K562 (cell line): ENCODE results near the gene WNK1. TPM values are rescaled to one million over a fixed set of nuclear protein-coding genes. Genes with fewer than 3 reads are reported as not detected.
A peak's percentile ranks its signal among the peaks of the same experiment; 100 is the strongest.

Experiments
- ATAC-seq: fragments of 200-7000 bp; cut with Tn5 transposase; 3 replicates; pipeline ENCODE4 v1.9.1; 2020; ENCODE audit warnings: moderate library complexity
- BruUV-seq: library from RNA; stranded (reverse); fragments of 400-500 nt; replicated peaks from 2 replicates; lab custom pipeline; 2021; lab: Mats Ljungman, UMichigan
- CTCF ChIA-PET: fragments of 300-600 bp; formaldehyde crosslinking; extraction: SDS; loops from one replicate; lab custom pipeline; 2021; ENCODE audit warnings: low intra/inter-chr PET ratio; lab: Yijun Ruan, JAX
- POLR2A ChIA-PET: fragments of 300-600, 350-650 bp; sonication (Branson Sonifier 250); formaldehyde crosslinking; extraction: SDS; loops from one replicate; lab custom pipeline; 2021; ENCODE audit warnings: antibody characterized with exemption, inconsistent platforms; lab: Yijun Ruan, JAX
- DNase-seq, 4 experiments: peaks; one replicate each; pipeline versions ENCODE4 v3.0.0 to v3.0.0-alpha.2; 2011 to 2018; ENCODE audit warnings: low spot score in 3 of 4, mixed read lengths in 3 of 4; ENCODE audit errors: extremely low read depth in 1 of 4
- FAIRE-seq: peaks from 2 replicates; lab custom pipeline; 2011; peaks lifted over from hg19 to GRCh38; lab: Jason Lieb, UNC
- H2AFZ ChIP-seq: 2 replicates; pipeline ENCODE4 v1.6.0; 2011; ENCODE audit warnings: low read depth, low read length, control low read depth, inconsistent platforms
- H3K27ac ChIP-seq: fragments of 200-600 bp; 3 replicates; pipeline ENCODE4 v1.8.0; 2011; ENCODE audit warnings: low read depth, mild to moderate bottlenecking, control low read depth, inconsistent platforms, low read length, moderate library complexity, mixed read lengths; ENCODE audit errors: extremely low read depth
- H3K27me3 ChIP-seq, 2 experiments: fragments of 300-600 bp in 1 of 2; 2 replicates in 1 of 2; 3 replicates in 1 of 2; pipeline versions ENCODE4 v1.6.0 to v1.8.0; 2011; ENCODE audit warnings: inconsistent platforms in 2 of 2, low read length in 2 of 2, mild to moderate bottlenecking in 1 of 2, mixed read lengths in 1 of 2, moderate library complexity in 1 of 2; ENCODE audit not compliant: control insufficient read depth in 2 of 2, insufficient read depth in 2 of 2
- H3K36me3 ChIP-seq: fragments of 300-600 bp; 3 replicates; pipeline ENCODE4 v1.8.0; 2011; ENCODE audit warnings: mild to moderate bottlenecking, low read length, inconsistent platforms; ENCODE audit not compliant: control insufficient read depth, insufficient read depth
- H3K4me1 ChIP-seq, 2 experiments: fragments of 200-600 bp in 1 of 2; replicated peaks in 1 of 2; 2 replicates in 1 of 2; 3 replicates in 1 of 2; pipeline versions ENCODE4 v1.5.1 to v1.8.0; 2011; ENCODE audit warnings: inconsistent platforms in 2 of 2, low read length in 2 of 2, mild to moderate bottlenecking in 1 of 2, mixed read lengths in 1 of 2, moderate library complexity in 1 of 2; ENCODE audit not compliant: control insufficient read depth in 2 of 2, insufficient read depth in 2 of 2
- H3K4me2 ChIP-seq: 2 replicates; pipeline ENCODE4 v1.6.1; 2011; ENCODE audit warnings: low read length, control low read depth, inconsistent platforms, mixed read lengths; ENCODE audit not compliant: insufficient read depth
- H3K4me3 ChIP-seq: fragments of 200-600 bp; sonication (generic), shearing (Covaris generic); 2 replicates; pipeline ENCODE4 v1.5.1; 2016; ENCODE audit warnings: control low read depth, inconsistent platforms
- H3K79me2 ChIP-seq: fragments of 200-600 bp; 3 replicates; pipeline ENCODE4 v1.8.0; 2011; ENCODE audit warnings: low read length, inconsistent platforms; ENCODE audit not compliant: control insufficient read depth, insufficient read depth
- H3K9ac ChIP-seq, 2 experiments: 2 replicates each; pipeline versions ENCODE4 v1.6.0 to v1.6.1; 2011; ENCODE audit warnings: low read depth in 2 of 2, low read length in 2 of 2, control low read depth in 1 of 2, inconsistent platforms in 1 of 2, mild to moderate bottlenecking in 1 of 2, mixed read lengths in 1 of 2; ENCODE audit not compliant: insufficient read depth in 1 of 2
- H3K9me1 ChIP-seq: one replicate; pipeline ENCODE4 v1.6.0; 2011; ENCODE audit warnings: inconsistent platforms, mild to moderate bottlenecking, low read length, moderate library complexity; ENCODE audit not compliant: control insufficient read depth, insufficient read depth
- H3K9me3 ChIP-seq: replicated peaks from 2 replicates; pipeline ENCODE4 v1.5.1; 2011; ENCODE audit warnings: low read depth, low read length, inconsistent platforms; ENCODE audit not compliant: control insufficient read depth, insufficient read depth
- H4K20me1 ChIP-seq: replicated peaks from 2 replicates; pipeline ENCODE4 v1.6.1; 2011; ENCODE audit warnings: low read length, inconsistent platforms, mixed read lengths; ENCODE audit not compliant: control insufficient read depth, insufficient read depth
- ARID3B ChIP-seq: fragments of 250-450 bp; sonication (Bioruptor Pico); IDR thresholded peaks from 2 replicates; pipeline ENCODE4 v1.4.0; 2020; ENCODE audit warnings: borderline replicate concordance
- CBFA2T2 ChIP-seq: fragments of 450-650 bp; conservative IDR thresholded peaks from 2 replicates; pipeline ENCODE4 v1.6.1; 2017; ENCODE audit warnings: mild to moderate bottlenecking
- FOXJ3 ChIP-seq: sonication (generic); formaldehyde crosslinking; IDR thresholded peaks from 2 replicates; pipeline ENCODE4 v1.4.0; 2020; ENCODE audit warnings: mild to moderate bottlenecking, missing genetic modification reagents
- HOXB6 ChIP-seq: fragments of 250-450 bp; sonication (Bioruptor Pico); IDR thresholded peaks from 2 replicates; pipeline ENCODE4 v1.5.1; 2022; ENCODE audit warnings: mild to moderate bottlenecking, borderline replicate concordance
- MXD1 ChIP-seq: fragments of 250-450 bp; sonication (Bioruptor Pico); IDR thresholded peaks from 2 replicates; pipeline ENCODE4 v1.8.0; 2021; ENCODE audit warnings: borderline replicate concordance, mild to moderate bottlenecking, moderate library complexity; ENCODE audit not compliant: poor library complexity, severe bottlenecking
- MYC ChIP-seq, 2 experiments: fragments of 250-450 bp in 1 of 2; sonication (Bioruptor Pico) in 1 of 2; IDR thresholded peaks; 2 replicates each; pipeline versions ENCODE4 v1.5.1 to v1.6.1; 2012 to 2021; ENCODE audit warnings: low read depth in 2 of 2, borderline replicate concordance in 1 of 2, improper control_type of control experiment in 1 of 2, low read length in 1 of 2, mild to moderate bottlenecking in 1 of 2, moderate library complexity in 1 of 2
- NCOA1 ChIP-seq: fragments of 450-650 bp; IDR thresholded peaks from 2 replicates; pipeline ENCODE4 v1.6.1; 2016; ENCODE audit warnings: low read depth
- NFIC ChIP-seq: fragments of 450-650 bp; IDR thresholded peaks from 2 replicates; pipeline ENCODE4 v1.6.1; 2017; ENCODE audit warnings: mild to moderate bottlenecking, inconsistent platforms
- NR2C2 ChIP-seq, 2 experiments: fragments of 200-800 bp in 1 of 2; sonication (Bioruptor generic) in 1 of 2; sonication (generic) in 1 of 2; formaldehyde crosslinking in 1 of 2; IDR thresholded peaks; 2 replicates each; pipeline versions ENCODE4 v1.6.1 to v1.8.0; 2016 to 2022; ENCODE audit warnings: mild to moderate bottlenecking in 1 of 2, missing compliant biosample characterization in 1 of 2, missing genetic modification characterization in 1 of 2, missing genetic modification reagents in 1 of 2
- RAD51 ChIP-seq: fragments of 450-650 bp; IDR thresholded peaks from 2 replicates; pipeline ENCODE4 v1.7.1; 2016; ENCODE audit warnings: low read depth, mild to moderate bottlenecking, borderline replicate concordance
- RUNX1 ChIP-seq: sonication (generic); IDR thresholded peaks from 2 replicates; pipeline ENCODE4 v1.6.1; 2016; ENCODE audit warnings: antibody characterized with exemption, low read depth
- TARDBP ChIP-seq: fragments of 450-650 bp; IDR thresholded peaks from 2 replicates; pipeline ENCODE4 v1.6.1; 2016
- ZBTB12 ChIP-seq: fragments of 250-450 bp; sonication (Bioruptor Pico); IDR thresholded peaks from 2 replicates; pipeline ENCODE4 v1.4.0; 2020
- ZBTB17 ChIP-seq: fragments of 450-650 bp; formaldehyde crosslinking; IDR thresholded peaks from 2 replicates; pipeline ENCODE4 v1.4.0; 2020; ENCODE audit warnings: mild to moderate bottlenecking
- ZFP1 ChIP-seq: fragments of 450-650 bp; formaldehyde crosslinking; IDR thresholded peaks from 2 replicates; pipeline ENCODE4 v1.4.0; 2020; ENCODE audit warnings: mild to moderate bottlenecking, mixed read lengths
- WGBS: fragments of 100-300 bp; shearing (Covaris generic); methylation state at CpG from one replicate; pipeline ENCODE4 v1.1.6; 2016; ENCODE audit warnings: low coverage, mixed read lengths; ENCODE audit not compliant: insufficient coverage; ENCODE audit errors: missing lambda C conversion rate; 5-methylcytosine and 5-hydroxymethylcytosine counted together
- in situ Hi-C: fragments of 300-500 bp; cut with MboI; formaldehyde crosslinking; loops from 4 replicates; pipeline ENCODE4 v1.15.0; 2018; ENCODE audit warnings: inconsistent platforms, mixed read lengths
- intact Hi-C: fragments of 100-400 bp; cut with micrococcal nuclease; formaldehyde crosslinking; loops from 2 replicates; pipeline ENCODE4 v1.14.2; 2022
- polyA plus RNA-seq, 8 experiments: library from polyadenylated mRNA; depleted of rRNA in 4 of 8; stranded (reverse) in 5 of 8; unstranded in 3 of 8; fragments of >200 nt; fragmentation: Nextera tagmentation in 2 of 8; fragmentation: Illumina TruSeq in 1 of 8; extraction: Ambion mirVana in 2 of 8; extraction: Trizol in 1 of 8; gene quantifications; 2 replicates each; pipeline versions ENCODE4 v1.2.1 to v1.2.3, GENCODE V29; 2011 to 2014; ENCODE audit warnings: inconsistent platforms in 1 of 8, missing spikeins in 1 of 8
- total RNA-seq, 7 experiments: library from RNA; depleted of rRNA in 6 of 7; stranded (reverse); fragments of >200 nt in 6 of 7; fragmentation: Illumina TruSeq in 2 of 7; extraction: Trizol in 2 of 7; gene quantifications; 2 replicates each; pipeline versions ENCODE4 v1.2.1 to v1.2.3, GENCODE V29; 2011 to 2021; ENCODE audit warnings: low replicate concordance in 1 of 7
- TF ChIP-seq, protein P1 (sequence below): fragments of 450-650 bp; IDR thresholded peaks from 2 replicates; pipeline ENCODE4 v1.6.1; 2016

The WNK1 gene
- total and polyA plus RNA-seq, 9 of the 15 experiments (the other 6 are each of a cell fraction or from before 2014, with no cell fraction given): 4.3 to 73.9 (median 31.0) TPM

DNA sequence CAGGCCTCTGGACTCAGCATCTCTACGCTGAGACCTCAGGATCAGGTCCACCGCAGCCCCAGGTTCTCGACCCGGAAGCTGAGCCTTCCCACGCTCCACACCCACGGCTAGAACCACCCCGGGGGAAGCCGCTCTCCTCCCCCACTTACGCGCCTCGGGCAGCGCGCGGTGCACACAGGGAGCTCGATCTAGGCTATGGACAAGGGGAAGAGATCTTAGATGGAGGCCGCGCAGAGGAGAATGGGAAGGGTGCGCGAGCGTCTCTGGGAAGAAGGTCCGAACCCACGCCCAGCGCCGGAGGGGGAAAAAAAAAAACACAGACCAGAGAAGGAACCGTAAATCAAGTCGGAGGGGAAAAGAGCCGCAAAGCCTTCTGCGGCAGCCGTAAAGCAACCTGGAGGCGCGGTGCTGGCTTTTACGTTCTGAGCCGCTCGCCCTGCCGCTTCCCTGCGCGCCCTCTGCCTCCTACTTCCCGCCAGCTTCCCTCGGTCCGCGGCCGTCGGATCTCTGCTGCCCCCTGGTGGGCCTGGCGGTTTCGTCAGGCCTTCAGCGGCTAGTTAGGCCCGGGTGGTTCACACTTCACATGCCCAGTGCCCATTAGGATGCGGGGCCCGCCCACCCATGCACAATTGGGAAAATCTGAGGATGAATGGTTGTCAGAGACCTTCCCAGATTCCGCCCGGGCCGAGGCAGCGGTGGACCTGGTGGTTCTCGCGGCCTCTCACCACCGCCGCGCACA is 197.2 kb downstream of the WNK1 start, which contains the start of gene RAD52:
TSS of gene RAD52 (minus strand) at position 242 of the 739 bp plus-strand sequence. CDS start 16,636 bp downstream, outside the sequence.
- Histone ChIP-seq H3K27ac (peak within 1 kb of the TSS; percentile 88), H3K9ac (peak within 1 kb of the TSS; percentile 81 to 97), H2AFZ (peak within 1 kb of the TSS; percentile 94), H4K20me1 (no peaks in the 10 kb centered on the region), H3K27me3 (no peaks in the 10 kb centered on the region), H3K9me1 (no peaks in the 10 kb centered on the region), H3K36me3 (0 out of 3 replicates have a peak, but pooled peaks cover 1% of the 10 kb centered on the region), H3K9me3 (no peaks in the 10 kb centered on the region), H3K4me1 (peaks cover 2 to 8% of the 10 kb centered on the region in 2 experiments; a peak in 4 of 5 replicates), H3K4me2 (peak within 1 kb of the TSS; percentile 87), H3K79me2 (peaks cover 36% of the 10 kb centered on the region), H3K4me3 (peak within 1 kb of the TSS; percentile 86)
- CTCF ChIA-PET: interaction anchor here (0.8 to 1.6 kb wide), 4 partner anchors 133 to 497 kb away, joined by 3 to 10 read pairs (median 6); no protein-coding TSS in a partner anchor
- BruUV-seq: no TSS peak
- DNase-seq: peak; percentile 82 to 95 (median 85)
- ATAC-seq: peak; percentile 98
- POLR2A ChIA-PET: interaction anchor here (0.5 to 1.3 kb wide), 11 partner anchors 9 to 380 kb away, joined by 3 to 6 read pairs (median 4); partner anchors contain the start of gene ERC1
- under 1% methylated on average over 30 of the region's 58 CpGs for WGBS
- in situ Hi-C loops: loop anchor here (5.0 kb wide), 1 partner anchor 377 kb away; no protein-coding TSS in a partner anchor
- intact Hi-C loops: loop anchor here (5.0 kb wide), 4 partner anchors 37 to 377 kb away; no protein-coding TSS in a partner anchor
- FAIRE-seq: peak; percentile 97
- TF ChIP-seq ARID3B (CRISPR knock-in tag) (no peak), NR2C2 (CRISPR knock-in tag; IDR thresholded peaks at IDR 0.05) (no peak), NR2C2 (tag; IDR thresholded peaks at IDR 0.05) (peak; percentile 71; the same call in 1 of the 2 replicates), RUNX1 (no peak), ZFP1 (CRISPR knock-in tag) (no peak), ZBTB17 (CRISPR knock-in tag) (peak; percentile 57; the same call in 1 of the 2 replicates), RAD51 (no peak), ZBTB12 (CRISPR knock-in tag) (no peak), MYC (IDR thresholded peaks at IDR 0.05; ENCODE audit: low read depth, low read length) (peak; percentile 35; the same call in 1 of the 2 replicates), MYC (CRISPR knock-in tag; IDR thresholded peaks at IDR 0.05; ENCODE audit: borderline replicate concordance, low read depth) (no peak), HOXB6 (CRISPR knock-in tag) (no peak), NFIC (peak; percentile 15; the same call in 1 of the 2 replicates), TARDBP (no peak), MXD1 (no peak), FOXJ3 (CRISPR knock-in tag) (no peak), CBFA2T2 (no peak), NCOA1 (peak; percentile 12; the same call in 1 of the 2 replicates)
- TF ChIP-seq, protein P1, sequence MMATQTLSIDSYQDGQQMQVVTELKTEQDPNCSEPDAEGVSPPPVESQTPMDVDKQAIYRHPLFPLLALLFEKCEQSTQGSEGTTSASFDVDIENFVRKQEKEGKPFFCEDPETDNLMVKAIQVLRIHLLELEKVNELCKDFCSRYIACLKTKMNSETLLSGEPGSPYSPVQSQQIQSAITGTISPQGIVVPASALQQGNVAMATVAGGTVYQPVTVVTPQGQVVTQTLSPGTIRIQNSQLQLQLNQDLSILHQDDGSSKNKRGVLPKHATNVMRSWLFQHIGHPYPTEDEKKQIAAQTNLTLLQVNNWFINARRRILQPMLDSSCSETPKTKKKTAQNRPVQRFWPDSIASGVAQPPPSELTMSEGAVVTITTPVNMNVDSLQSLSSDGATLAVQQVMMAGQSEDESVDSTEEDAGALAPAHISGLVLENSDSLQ: peak; percentile 77
